ENCODE results near the gene MRPL12. TPM values are rescaled to one million over a fixed set of nuclear protein-coding genes. Genes with fewer than 3 reads are reported as not detected.

The MRPL12 gene
- total RNA-seq, 1 donor from 2014 or later, result 106 TPM

GRCh38 chr17:81713004-81713555, 9.9 kb downstream of the MRPL12 start:
- peak overlapping the region; percentile 97 for H3K4me3 Mint-ChIP-seq
- peaks cover 19% of the 10 kb centered on the region for H3K4me1 Mint-ChIP-seq
- peak; percentile 40 for DNase-seq (ENCODE audit: low read depth, low spot score)
- H3K9me3 Mint-ChIP-seq, result no peaks in the 10 kb centered on the region
- peaks cover 31% of the 10 kb centered on the region for H3K27me3 Mint-ChIP-seq (ENCODE audit: low read depth)
- H3K36me3 Mint-ChIP-seq (ENCODE audit: low read depth), result peaks cover 9% of the 10 kb centered on the region
- no peak for TF ChIP-seq CTCF (conservative IDR thresholded peaks at IDR 0.05)
- peak overlapping the region; percentile 93 for H3K27ac Mint-ChIP-seq (ENCODE audit: unreplicated experiment)

GRCh38 chr17:81713556-81714411, 10.6 kb downstream of the MRPL12 start:
- Mint-ChIP-seq H3K27ac (ENCODE audit: unreplicated experiment) (peak overlapping the region; percentile 93), H3K4me3 (peak overlapping the region; percentile 97), H3K27me3 (ENCODE audit: low read depth) (peaks cover 31% of the 10 kb centered on the region), H3K9me3 (no peaks in the 10 kb centered on the region), H3K36me3 (ENCODE audit: low read depth) (peaks cover 9% of the 10 kb centered on the region), H3K4me1 (peaks cover 19% of the 10 kb centered on the region)
- peak; percentile 38 for DNase-seq (ENCODE audit: low read depth, low spot score)
- no peak for TF ChIP-seq CTCF (conservative IDR thresholded peaks at IDR 0.05)

GRCh38 chr17:81714412-81715106, 11.4 kb downstream of the MRPL12 start:
- TF ChIP-seq CTCF (conservative IDR thresholded peaks at IDR 0.05), result no peak
- Mint-ChIP-seq H3K27me3 (ENCODE audit: low read depth) (peaks cover 29% of the 10 kb centered on the region), H3K4me3 (peak overlapping the region; percentile 70), H3K27ac (ENCODE audit: unreplicated experiment) (no peak overlapping the region), H3K36me3 (ENCODE audit: low read depth) (peaks cover 6% of the 10 kb centered on the region), H3K4me1 (peaks cover 19% of the 10 kb centered on the region), H3K9me3 (no peaks in the 10 kb centered on the region)
- DNase-seq (ENCODE audit: low read depth, low spot score), result no peak

GRCh38 chr17:81715107-81715871, 12.1 kb downstream of the MRPL12 start:
- Mint-ChIP-seq H3K27ac (ENCODE audit: unreplicated experiment) (no peak overlapping the region), H3K4me1 (peaks cover 19% of the 10 kb centered on the region), H3K27me3 (ENCODE audit: low read depth) (peaks cover 22% of the 10 kb centered on the region), H3K4me3 (no peak overlapping the region), H3K36me3 (ENCODE audit: low read depth) (peaks cover 6% of the 10 kb centered on the region), H3K9me3 (no peaks in the 10 kb centered on the region)
- no peak for DNase-seq (ENCODE audit: low read depth, low spot score)
- TF ChIP-seq CTCF (conservative IDR thresholded peaks at IDR 0.05), result no peak
